ENCODE measurements around the gene CCDC150.

- TF ChIP-seq EP300 (IDR thresholded peaks at IDR 0.05), result no peak
- TF ChIP-seq, protein P1, sequence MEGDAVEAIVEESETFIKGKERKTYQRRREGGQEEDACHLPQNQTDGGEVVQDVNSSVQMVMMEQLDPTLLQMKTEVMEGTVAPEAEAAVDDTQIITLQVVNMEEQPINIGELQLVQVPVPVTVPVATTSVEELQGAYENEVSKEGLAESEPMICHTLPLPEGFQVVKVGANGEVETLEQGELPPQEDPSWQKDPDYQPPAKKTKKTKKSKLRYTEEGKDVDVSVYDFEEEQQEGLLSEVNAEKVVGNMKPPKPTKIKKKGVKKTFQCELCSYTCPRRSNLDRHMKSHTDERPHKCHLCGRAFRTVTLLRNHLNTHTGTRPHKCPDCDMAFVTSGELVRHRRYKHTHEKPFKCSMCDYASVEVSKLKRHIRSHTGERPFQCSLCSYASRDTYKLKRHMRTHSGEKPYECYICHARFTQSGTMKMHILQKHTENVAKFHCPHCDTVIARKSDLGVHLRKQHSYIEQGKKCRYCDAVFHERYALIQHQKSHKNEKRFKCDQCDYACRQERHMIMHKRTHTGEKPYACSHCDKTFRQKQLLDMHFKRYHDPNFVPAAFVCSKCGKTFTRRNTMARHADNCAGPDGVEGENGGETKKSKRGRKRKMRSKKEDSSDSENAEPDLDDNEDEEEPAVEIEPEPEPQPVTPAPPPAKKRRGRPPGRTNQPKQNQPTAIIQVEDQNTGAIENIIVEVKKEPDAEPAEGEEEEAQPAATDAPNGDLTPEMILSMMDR (IDR thresholded peaks at IDR 0.05), result no peak
Observed at GRCh38 chr2:196592911-196593881, 46.3 kb upstream of the CCDC150 start, which contains the start of gene HECW2.

Data from stomach (tissue), 4 donors.